Amniotic stem cell (primary cell): ENCODE measurements around the gene LPP.

ENCODE experiments used
- DNase-seq: peaks from one replicate; lab custom pipeline; 2025; lab: John Stamatoyannopoulos, UW

LPP gene

GRCh38 chr3:188516515-188516914, 362.6 kb downstream of the LPP start:
- DNase-seq: no peak

GRCh38 chr3:188518416-188518815, 364.5 kb downstream of the LPP start:
- DNase-seq: no peak

- no peak for DNase-seq
Observed at GRCh38 chr3:188518835-188519452, 365.0 kb downstream of the LPP start.

GRCh38 chr3:188520466-188520865, 366.5 kb downstream of the LPP start:
- no peak for DNase-seq

- no peak for DNase-seq
Observed at GRCh38 chr3:188522115-188522514, 368.2 kb downstream of the LPP start.

- DNase-seq: no peak
Observed at GRCh38 chr3:188523291-188523690, 369.3 kb downstream of the LPP start.

GRCh38 chr3:188524052-188524451, 370.1 kb downstream of the LPP start:
- no peak for DNase-seq

GRCh38 chr3:188526057-188526456, 372.1 kb downstream of the LPP start:
- DNase-seq: no peak

GRCh38 chr3:188527389-188527788, 373.4 kb downstream of the LPP start:
- DNase-seq: no peak

GRCh38 chr3:188528396-188528795, 374.4 kb downstream of the LPP start:
- no peak for DNase-seq

- no peak for DNase-seq
Observed at GRCh38 chr3:188529228-188529627, 375.3 kb downstream of the LPP start.

GRCh38 chr3:188530226-188530625, 376.3 kb downstream of the LPP start:
- DNase-seq: no peak

- DNase-seq: no peak
Observed at GRCh38 chr3:188531210-188531609, 377.3 kb downstream of the LPP start.

GRCh38 chr3:188533172-188533571, 379.2 kb downstream of the LPP start:
- DNase-seq: no peak

- DNase-seq: no peak
Observed at GRCh38 chr3:188533612-188534357, 379.8 kb downstream of the LPP start.

- no peak for DNase-seq
Observed at GRCh38 chr3:188534633-188535032, 380.7 kb downstream of the LPP start.

GRCh38 chr3:188537606-188538005, 383.6 kb downstream of the LPP start:
- no peak for DNase-seq

GRCh38 chr3:188539037-188539436, 385.1 kb downstream of the LPP start:
- no peak for DNase-seq

GRCh38 chr3:188539631-188540194, 385.8 kb downstream of the LPP start:
- no peak for DNase-seq

- no peak for DNase-seq
Observed at GRCh38 chr3:188542196-188542595, 388.2 kb downstream of the LPP start.

GRCh38 chr3:188544012-188544411, 390.1 kb downstream of the LPP start:
- DNase-seq: no peak

- DNase-seq: peak; percentile 10
Observed at GRCh38 chr3:188546835-188547670, 393.1 kb downstream of the LPP start.

- no peak for DNase-seq
Observed at GRCh38 chr3:188553569-188553968, 399.6 kb downstream of the LPP start.
